Measurements from ENCODE around the gene SLC45A2. TPM values are rescaled to one million over a fixed set of nuclear protein-coding genes. Genes with fewer than 3 reads are reported as not detected.
"Not testable (repeated sequence)": the region's sequence is repeated elsewhere in the genome, so short reads cannot be mapped to it uniquely, and the experiment has no call there.

SLC45A2 gene
- total RNA-seq, 2 experiments from 2014 or later: 0.23 TPM; not detected in 1

GRCh38 chr5:33927685-33928084 lies 56.8 kb downstream of the SLC45A2 start:
- Mint-ChIP-seq H3K4me3 (no peak overlapping the region), H3K36me3 (ENCODE audit: low read depth) (no peaks in the 10 kb centered on the region), H3K4me1 (no peaks in the 10 kb centered on the region), H3K9me3 (no peaks in the 10 kb centered on the region), H3K27me3 (peaks cover 3% of the 10 kb centered on the region), H3K27ac (no peak overlapping the region)
- ChIA-PET CTCF (no interaction called here), POLR2A (no interaction called here)
- no peak for DNase-seq

- ChIA-PET CTCF (no interaction called here), POLR2A (no interaction called here)
- Mint-ChIP-seq H3K9me3 (no peaks in the 10 kb centered on the region), H3K27me3 (peaks cover 8% of the 10 kb centered on the region), H3K36me3 (ENCODE audit: low read depth) (no peaks in the 10 kb centered on the region), H3K27ac (no peak overlapping the region), H3K4me3 (no peak overlapping the region), H3K4me1 (no peaks in the 10 kb centered on the region)
- no peak for DNase-seq
Measured at GRCh38 chr5:33925278-33925677, 59.2 kb downstream of the SLC45A2 start.

- CTCF ChIA-PET: no interaction called here
- Mint-ChIP-seq H3K4me3 (no peak overlapping the region), H3K27ac (no peak overlapping the region), H3K27me3 (peaks cover 9% of the 10 kb centered on the region), H3K4me1 (no peaks in the 10 kb centered on the region), H3K36me3 (ENCODE audit: low read depth) (no peaks in the 10 kb centered on the region), H3K9me3 (peaks cover 5% of the 10 kb centered on the region)
- POLR2A ChIA-PET: no interaction called here
- no peak for DNase-seq
Measured at GRCh38 chr5:33921002-33921401, 63.5 kb downstream of the SLC45A2 start.

GRCh38 chr5:33914844-33915243 lies 69.6 kb downstream of the SLC45A2 start:
- CTCF ChIA-PET; H3K9me3 Mint-ChIP-seq; H3K27ac Mint-ChIP-seq; H3K36me3 Mint-ChIP-seq (ENCODE audit: low read depth); H3K4me3 Mint-ChIP-seq; POLR2A ChIA-PET; H3K27me3 Mint-ChIP-seq; H3K4me1 Mint-ChIP-seq; DNase-seq: not testable (repeated sequence)

- H3K27ac Mint-ChIP-seq; CTCF ChIA-PET; H3K4me3 Mint-ChIP-seq; H3K27me3 Mint-ChIP-seq; POLR2A ChIA-PET; DNase-seq; H3K4me1 Mint-ChIP-seq; H3K36me3 Mint-ChIP-seq (ENCODE audit: low read depth): not testable (repeated sequence)
- peaks cover 20% of the 10 kb centered on the region for H3K9me3 Mint-ChIP-seq
Measured at GRCh38 chr5:33906248-33906647, 78.2 kb downstream of the SLC45A2 start.

GRCh38 chr5:33905381-33905780 lies 79.1 kb downstream of the SLC45A2 start:
- H3K4me3 Mint-ChIP-seq: no peak overlapping the region
- ChIA-PET CTCF (no interaction called here), POLR2A (no interaction called here)
- no peaks in the 10 kb centered on the region for H3K4me1 Mint-ChIP-seq
- no peak overlapping the region for H3K27ac Mint-ChIP-seq
- no peaks in the 10 kb centered on the region for H3K27me3 Mint-ChIP-seq
- no peak for DNase-seq
- no peaks in the 10 kb centered on the region for H3K36me3 Mint-ChIP-seq (ENCODE audit: low read depth)
- peaks cover 20% of the 10 kb centered on the region for H3K9me3 Mint-ChIP-seq

GRCh38 chr5:33903118-33903517 lies 81.4 kb downstream of the SLC45A2 start:
- no peak for DNase-seq
- POLR2A ChIA-PET: no interaction called here
- Mint-ChIP-seq H3K27ac (no peak overlapping the region), H3K9me3 (peaks cover 20% of the 10 kb centered on the region), H3K27me3 (no peaks in the 10 kb centered on the region), H3K36me3 (ENCODE audit: low read depth) (no peaks in the 10 kb centered on the region), H3K4me3 (no peak overlapping the region), H3K4me1 (no peaks in the 10 kb centered on the region)
- CTCF ChIA-PET: no interaction called here

GRCh38 chr5:33901156-33901555 lies 83.3 kb downstream of the SLC45A2 start:
- Mint-ChIP-seq H3K27ac (no peak overlapping the region), H3K27me3 (no peaks in the 10 kb centered on the region), H3K9me3 (peaks cover 5% of the 10 kb centered on the region), H3K4me3 (no peak overlapping the region), H3K4me1 (no peaks in the 10 kb centered on the region), H3K36me3 (ENCODE audit: low read depth) (no peaks in the 10 kb centered on the region)
- POLR2A ChIA-PET: no interaction called here
- CTCF ChIA-PET: no interaction called here
- no peak for DNase-seq

Other genes starting within 250 kb of the SLC45A2 start
- not detected for gene ADAMTS12, start 92.7 kb downstream of the SLC45A2 start, total RNA-seq
- not detected for gene RXFP3, start 48.3 kb downstream of the SLC45A2 start, total RNA-seq
- gene AMACR, start 23.4 kb upstream of the SLC45A2 start, total RNA-seq: 1 to 10 TPM; 7.5 to 7.8 TPM
- gene C1QTNF3, start 58.5 kb upstream of the SLC45A2 start, total RNA-seq: 1 to 10 TPM; 2.5 to 3.3 TPM

Data from activated CD4-positive, alpha-beta memory T cell treated with anti-CD3 and anti-CD28 coated beads, Interleukin-2, amount 10 ng/mL, durations not matched to agents 7 days and 5 days (primary cell).